Neural cell (in vitro differentiated cells): ENCODE data around the gene CLNK. TPM values are rescaled to one million over a fixed set of nuclear protein-coding genes. Genes with fewer than 3 reads are reported as not detected.

Source experiments
- H2AFZ ChIP-seq: fragments of 200-600, 300-800 bp; sonication (generic), shearing (Covaris generic); 2 replicates; pipeline ENCODE4 v1.6.0; 2014; ENCODE audit warnings: low read depth, mild to moderate bottlenecking, antibody characterized with exemption, low read length, moderate library complexity
- H3F3A ChIP-seq: fragments of 200-600 bp; shearing (Covaris generic); 2 replicates; pipeline ENCODE4 v1.6.1; 2016; ENCODE audit warnings: mild to moderate bottlenecking, moderate library complexity, mixed read lengths, antibody characterized with exemption, low read length; ENCODE audit not compliant: insufficient read depth, poor library complexity, severe bottlenecking
- H3K27ac ChIP-seq: fragments of 200-600, 300-800 bp; sonication (generic), shearing (Covaris generic); 2 replicates; pipeline ENCODE4 v1.5.1; 2014; ENCODE audit warnings: mild to moderate bottlenecking, low read length, moderate library complexity
- H3K27me3 ChIP-seq: fragments of 300-800, 200-600 bp; sonication (generic), shearing (Covaris generic); 2 replicates; pipeline ENCODE4 v1.6.0; 2014; ENCODE audit warnings: mild to moderate bottlenecking, low read depth, low read length, moderate library complexity; ENCODE audit not compliant: insufficient read depth
- H3K36me3 ChIP-seq: fragments of 300-800, 200-600 bp; sonication (generic), shearing (Covaris generic); 2 replicates; pipeline ENCODE4 v1.5.1; 2014; ENCODE audit warnings: mild to moderate bottlenecking, antibody characterized with exemption, low read length, moderate library complexity; ENCODE audit not compliant: insufficient read depth
- H3K4me2 ChIP-seq: fragments of 300-800, 200-600 bp; sonication (generic), shearing (Covaris generic); 2 replicates; pipeline ENCODE4 v1.6.0; 2014; ENCODE audit warnings: mild to moderate bottlenecking, low read length
- H3K4me3 ChIP-seq: fragments of 300-800, 200-600 bp; sonication (generic), shearing (Covaris generic); 2 replicates; pipeline ENCODE4 v1.5.1; 2014; ENCODE audit warnings: mild to moderate bottlenecking, low read length, moderate library complexity
- H3K79me2 ChIP-seq: fragments of 200-600 bp; shearing (Covaris generic); replicated peaks from 2 replicates; pipeline ENCODE4 v1.6.0; 2014; ENCODE audit warnings: mild to moderate bottlenecking, low read length, moderate library complexity; ENCODE audit not compliant: insufficient read depth
- H3K9ac ChIP-seq: fragments of 300-800, 200-600 bp; sonication (generic), shearing (Covaris generic); 2 replicates; pipeline ENCODE4 v1.6.1; 2016; ENCODE audit warnings: mild to moderate bottlenecking, low read length, mixed read lengths
- H3K9me2 ChIP-seq: fragments of 200-600 bp; shearing (Covaris generic); 2 replicates; pipeline ENCODE4 v1.6.1; 2016; ENCODE audit warnings: mild to moderate bottlenecking, low read length, mixed read lengths; ENCODE audit not compliant: insufficient read depth
- H3K9me3 ChIP-seq: fragments of 200-600, 300-800 bp; sonication (generic), shearing (Covaris generic); 2 replicates; pipeline ENCODE4 v1.6.1; 2016; ENCODE audit warnings: mild to moderate bottlenecking, mixed run types, low read length, moderate library complexity, mixed read lengths
- H4K20me1 ChIP-seq: fragments of 200-600 bp; shearing (Covaris generic); 2 replicates; pipeline ENCODE4 v1.6.1; 2016; ENCODE audit warnings: mild to moderate bottlenecking, mixed run types; ENCODE audit not compliant: insufficient read depth
- CTCF ChIP-seq: fragments of 450-650 bp; IDR thresholded peaks from 2 replicates; pipeline ENCODE4 v1.5.1; 2014; ENCODE audit warnings: antibody characterized with exemption, mild to moderate bottlenecking, moderate library complexity; ENCODE audit not compliant: poor library complexity, severe bottlenecking
- EZH2 ChIP-seq: fragments of 200-600, 300-800 bp; shearing (Covaris generic), sonication (generic); IDR thresholded peaks from 2 replicates; pipeline ENCODE4 v1.6.1; 2014; ENCODE audit warnings: antibody characterized with exemption, low read length, borderline replicate concordance, mild to moderate bottlenecking; ENCODE audit not compliant: insufficient read depth, poor library complexity, severe bottlenecking
- MXI1 ChIP-seq: fragments of 450-650 bp; conservative IDR thresholded peaks from 2 replicates; pipeline ENCODE4 v1.6.1; 2014; ENCODE audit warnings: antibody characterized with exemption, mild to moderate bottlenecking; ENCODE audit not compliant: poor library complexity, severe bottlenecking
- POLR2AphosphoS5 ChIP-seq: IDR thresholded peaks from 2 replicates; pipeline ENCODE4 v1.6.1; 2012
- RAD21 ChIP-seq: fragments of 450-650 bp; conservative IDR thresholded peaks from 2 replicates; pipeline ENCODE4 v1.6.1; 2014; ENCODE audit warnings: antibody characterized with exemption, mild to moderate bottlenecking, moderate library complexity
- SMC3 ChIP-seq: fragments of 450-650 bp; conservative IDR thresholded peaks from 2 replicates; pipeline ENCODE4 v1.6.1; 2014; ENCODE audit warnings: antibody characterized with exemption, mild to moderate bottlenecking, moderate library complexity; ENCODE audit not compliant: poor library complexity
- TAF1 ChIP-seq: IDR thresholded peaks from 2 replicates; pipeline ENCODE4 v1.6.1; 2012; ENCODE audit warnings: low read depth
- polyA plus RNA-seq: library from polyadenylated mRNA; depleted of rRNA; stranded (reverse); fragments of >200 nt; gene quantifications from 2 replicates; pipeline ENCODE4 v1.2.3, GENCODE V29; 2014
- TF ChIP-seq, protein P1 (sequence below): IDR thresholded peaks from 2 replicates; pipeline ENCODE4 v1.6.1; 2012; ENCODE audit warnings: borderline replicate concordance

CLNK gene
- polyA plus RNA-seq, 1 donor from 2014 or later, result not detected

DNA sequence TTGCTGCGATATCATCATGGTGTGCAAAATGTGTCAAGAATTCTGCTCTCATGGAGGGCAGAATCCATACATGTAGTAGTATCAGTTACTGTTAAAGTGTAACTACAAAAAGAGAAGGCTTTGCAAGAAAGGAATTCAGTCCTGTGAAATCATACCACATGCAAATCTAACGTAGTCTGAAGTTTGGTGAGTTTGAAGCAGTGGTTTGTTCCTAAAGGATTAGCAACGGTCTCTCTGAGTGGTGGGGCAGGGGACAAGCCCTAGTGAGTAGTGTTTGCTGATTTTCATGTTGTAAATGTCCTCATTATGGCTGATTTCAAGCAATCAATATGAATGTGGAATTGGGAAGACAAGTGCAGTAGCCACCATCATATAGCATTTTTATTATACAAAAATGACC lies 47.1 kb upstream of the CLNK start:
- no peaks in the 10 kb centered on the region for H4K20me1 ChIP-seq
- no peak overlapping the region for H3K4me3 ChIP-seq
- H3K79me2 ChIP-seq, result no peaks in the 10 kb centered on the region
- no peaks in the 10 kb centered on the region for H3K36me3 ChIP-seq
- H3K9me3 ChIP-seq, result no peaks in the 10 kb centered on the region
- no peak overlapping the region for H3K4me2 ChIP-seq
- no peaks in the 10 kb centered on the region for H3F3A ChIP-seq
- H3K9ac ChIP-seq, result no peak overlapping the region
- H3K9me2 ChIP-seq, result no peaks in the 10 kb centered on the region
- no peak overlapping the region for H3K27ac ChIP-seq
- no peak overlapping the region for H2AFZ ChIP-seq
- no peak for TF ChIP-seq CTCF
- no peaks in the 10 kb centered on the region for H3K27me3 ChIP-seq

GRCh38 chr4:10731162-10731561 lies 46.6 kb upstream of the CLNK start:
- Histone ChIP-seq H3K36me3 (no peaks in the 10 kb centered on the region), H4K20me1 (no peaks in the 10 kb centered on the region), H3K9ac (no peak overlapping the region)

More at GRCh38 chr4:10731162-10731561, 46.6 kb upstream of the CLNK start:
- Histone ChIP-seq H3K27ac (no peak overlapping the region), H3K4me3 (no peak overlapping the region), H3K4me2 (no peak overlapping the region), H3K9me3 (no peaks in the 10 kb centered on the region), H2AFZ (no peak overlapping the region), H3K79me2 (no peaks in the 10 kb centered on the region), H3K27me3 (no peaks in the 10 kb centered on the region), H3F3A (no peaks in the 10 kb centered on the region), H3K9me2 (no peaks in the 10 kb centered on the region)
- TF ChIP-seq SMC3 (no peak), RAD21 (no peak), CTCF (no peak), MXI1 (no peak), POLR2AphosphoS5 (no peak), EZH2 (no peak), TAF1 (no peak)
- TF ChIP-seq, protein P1, sequence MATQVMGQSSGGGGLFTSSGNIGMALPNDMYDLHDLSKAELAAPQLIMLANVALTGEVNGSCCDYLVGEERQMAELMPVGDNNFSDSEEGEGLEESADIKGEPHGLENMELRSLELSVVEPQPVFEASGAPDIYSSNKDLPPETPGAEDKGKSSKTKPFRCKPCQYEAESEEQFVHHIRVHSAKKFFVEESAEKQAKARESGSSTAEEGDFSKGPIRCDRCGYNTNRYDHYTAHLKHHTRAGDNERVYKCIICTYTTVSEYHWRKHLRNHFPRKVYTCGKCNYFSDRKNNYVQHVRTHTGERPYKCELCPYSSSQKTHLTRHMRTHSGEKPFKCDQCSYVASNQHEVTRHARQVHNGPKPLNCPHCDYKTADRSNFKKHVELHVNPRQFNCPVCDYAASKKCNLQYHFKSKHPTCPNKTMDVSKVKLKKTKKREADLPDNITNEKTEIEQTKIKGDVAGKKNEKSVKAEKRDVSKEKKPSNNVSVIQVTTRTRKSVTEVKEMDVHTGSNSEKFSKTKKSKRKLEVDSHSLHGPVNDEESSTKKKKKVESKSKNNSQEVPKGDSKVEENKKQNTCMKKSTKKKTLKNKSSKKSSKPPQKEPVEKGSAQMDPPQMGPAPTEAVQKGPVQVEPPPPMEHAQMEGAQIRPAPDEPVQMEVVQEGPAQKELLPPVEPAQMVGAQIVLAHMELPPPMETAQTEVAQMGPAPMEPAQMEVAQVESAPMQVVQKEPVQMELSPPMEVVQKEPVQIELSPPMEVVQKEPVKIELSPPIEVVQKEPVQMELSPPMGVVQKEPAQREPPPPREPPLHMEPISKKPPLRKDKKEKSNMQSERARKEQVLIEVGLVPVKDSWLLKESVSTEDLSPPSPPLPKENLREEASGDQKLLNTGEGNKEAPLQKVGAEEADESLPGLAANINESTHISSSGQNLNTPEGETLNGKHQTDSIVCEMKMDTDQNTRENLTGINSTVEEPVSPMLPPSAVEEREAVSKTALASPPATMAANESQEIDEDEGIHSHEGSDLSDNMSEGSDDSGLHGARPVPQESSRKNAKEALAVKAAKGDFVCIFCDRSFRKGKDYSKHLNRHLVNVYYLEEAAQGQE, result no peak
